Neutrophil (primary cell): ENCODE data around the gene CACNA1C.

Source experiments
- H3K27ac ChIP-seq: fragments of 200-600 bp; sonication (generic); 2 replicates; pipeline ENCODE4 v1.5.1; 2016; ENCODE audit warnings: mild to moderate bottlenecking, moderate library complexity
- H3K27me3 ChIP-seq: fragments of 200-600 bp; sonication (generic); 2 replicates; pipeline ENCODE4 v1.6.0; 2016; ENCODE audit warnings: mild to moderate bottlenecking
- H3K36me3 ChIP-seq: fragments of 200-600 bp; sonication (generic); 2 replicates; pipeline ENCODE4 v1.5.1; 2017
- H3K4me1 ChIP-seq, 2 experiments: fragments of 200-600 bp in 1 of 2; sonication (generic) in 1 of 2; 1 replicate in 1 of 2; 2 replicates in 1 of 2; pipeline versions ENCODE4 v1.5.1 to v1.6.1; 2013 to 2016; ENCODE audit warnings: low read depth in 1 of 2, low read length in 1 of 2, mild to moderate bottlenecking in 1 of 2, moderate library complexity in 1 of 2; ENCODE audit not compliant: control insufficient read depth in 1 of 2, insufficient read depth in 1 of 2
- H3K4me3 ChIP-seq, 2 experiments: fragments of 200-600 bp in 1 of 2; sonication (generic) in 1 of 2; 1 replicate in 1 of 2; 2 replicates in 1 of 2; pipeline ENCODE4 v1.5.1; 2013 to 2016; ENCODE audit warnings: low read depth in 1 of 2, low read length in 1 of 2, mild to moderate bottlenecking in 1 of 2, moderate library complexity in 1 of 2
- H3K9me3 ChIP-seq: fragments of 200-600 bp; sonication (generic); 2 replicates; pipeline ENCODE4 v1.5.1; 2016
- CTCF ChIP-seq: fragments of 200-600 bp; sonication (generic); IDR thresholded peaks from 2 replicates; pipeline ENCODE4 v1.5.1; 2016; ENCODE audit warnings: antibody characterized with exemption

CACNA1C gene

GRCh38 chr12:2052826-2053678 is at the start of gene CACNA1C:
Gene CACNA1C (plus strand): TSS chr12:2052987. CDS start chr12:2053563, 576 bp downstream.
- Histone ChIP-seq H3K4me1 (peaks cover 5 to 9% of the 10 kb centered on the region in 2 experiments), H3K36me3 (no peaks in the 10 kb centered on the region), H3K4me3 (no peak within 1 kb of the TSS), H3K9me3 (no peaks in the 10 kb centered on the region), H3K27me3 (peaks cover 97% of the 10 kb centered on the region), H3K27ac (no peak within 1 kb of the TSS)
- TF ChIP-seq CTCF = no peak

DNA sequence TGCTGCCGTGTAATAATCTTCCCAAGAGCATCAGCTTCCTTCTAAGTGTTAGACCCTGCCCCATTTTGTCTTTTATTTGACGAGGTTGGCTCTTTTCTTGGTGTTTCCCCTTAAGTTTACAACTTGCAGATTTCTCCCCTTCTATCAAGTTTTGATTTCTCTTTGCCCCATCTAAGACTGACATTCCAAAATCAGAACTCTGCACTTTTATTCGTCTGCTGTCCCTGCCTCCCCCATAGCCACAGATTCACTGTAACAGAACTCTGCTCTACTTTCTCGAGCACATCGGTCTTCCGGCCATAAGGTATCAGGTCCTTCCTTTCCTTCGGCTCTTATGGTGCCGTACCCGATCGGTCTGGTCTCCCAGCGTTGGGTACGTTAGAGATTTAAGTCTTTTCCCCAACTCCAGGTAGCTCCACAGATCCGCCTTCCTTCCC is 49.1 kb upstream of the CACNA1C start:
- no peak for TF ChIP-seq CTCF
- peaks cover 2% of the 10 kb centered on the region for H3K27me3 ChIP-seq
- H3K4me3 ChIP-seq = peak overlapping the region; percentile 70 to 74
- no peaks in the 10 kb centered on the region for H3K36me3 ChIP-seq
- no peaks in the 10 kb centered on the region for H3K9me3 ChIP-seq
- peak overlapping the region; percentile 52 for H3K27ac ChIP-seq
- H3K4me1 ChIP-seq = peaks cover 5 to 11% of the 10 kb centered on the region in 2 experiments

DNA sequence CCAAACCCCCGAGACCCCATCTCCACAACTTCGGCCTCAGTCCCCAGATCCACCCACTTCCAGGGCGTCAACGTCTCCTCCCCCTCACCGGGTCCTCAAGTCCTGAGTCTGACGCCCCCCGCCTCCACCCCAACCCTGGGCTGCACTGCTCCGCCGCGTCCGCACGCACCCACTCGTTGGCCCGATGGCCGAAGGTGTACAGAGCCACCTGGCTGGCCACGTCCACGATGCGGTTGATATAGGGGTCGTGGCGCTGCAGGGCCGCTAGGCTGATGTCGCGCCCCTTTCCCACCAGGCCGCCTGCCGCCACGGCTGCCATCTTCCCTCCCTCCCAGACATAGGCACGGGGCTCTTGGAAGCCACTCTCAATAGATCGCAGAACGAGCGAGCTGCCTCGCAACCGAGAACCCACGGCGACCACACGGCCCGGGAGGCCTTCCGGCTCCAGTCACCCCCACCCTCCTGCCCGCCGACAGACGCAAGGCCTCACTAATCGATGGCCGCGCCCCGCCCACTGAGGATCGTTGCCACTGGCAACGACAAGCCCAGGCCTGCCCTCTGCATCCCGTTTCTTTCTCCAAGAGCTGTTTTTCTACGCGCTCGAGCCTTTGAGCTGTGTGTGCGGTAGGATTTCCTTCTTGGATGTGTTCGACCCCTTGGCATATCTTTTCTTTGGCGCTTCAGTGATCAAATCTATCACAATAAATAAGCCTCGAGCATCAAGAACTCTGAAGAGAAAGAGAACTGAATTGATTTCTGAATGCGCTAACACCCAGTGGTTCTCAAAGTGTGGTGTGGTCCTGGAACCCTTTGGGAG is 48.5 kb upstream of the CACNA1C start, which contains the start of gene DCP1B:
Gene DCP1B, minus strand, starts transcription at position 345 of the 817 bp plus-strand sequence. Its CDS starts 26 bp downstream, at position 319.
- H3K4me3 ChIP-seq = peak within 1 kb of the TSS; percentile 70 to 74
- H3K4me1 ChIP-seq = peaks cover 5 to 11% of the 10 kb centered on the region in 2 experiments
- peaks cover 8% of the 10 kb centered on the region for H3K27me3 ChIP-seq
- peak within 1 kb of the TSS; percentile 52 for H3K27ac ChIP-seq
- no peak for TF ChIP-seq CTCF
- no peaks in the 10 kb centered on the region for H3K9me3 ChIP-seq
- H3K36me3 ChIP-seq = no peaks in the 10 kb centered on the region

DNA sequence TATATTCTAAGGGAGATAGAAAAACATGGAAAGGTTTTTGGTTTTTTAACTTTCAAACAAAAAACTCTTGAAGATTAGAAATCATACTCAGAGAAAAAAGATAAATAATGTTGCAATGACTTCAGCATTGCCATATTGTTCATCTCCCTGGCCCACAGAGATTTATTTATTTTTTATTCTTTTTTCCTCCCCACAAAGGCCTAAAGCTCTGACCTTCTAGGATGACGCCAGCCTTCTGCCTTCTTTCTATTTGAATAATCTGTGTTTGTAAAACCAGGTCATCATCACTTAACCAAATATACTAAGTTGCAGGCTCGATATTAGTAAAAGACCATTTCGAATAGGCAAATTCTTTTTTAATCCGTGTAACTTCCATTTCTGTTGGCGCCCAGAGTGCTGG is 44.1 kb upstream of the CACNA1C start:
- Histone ChIP-seq H3K4me3 (no peak overlapping the region), H3K36me3 (no peaks in the 10 kb centered on the region), H3K27ac (no peak overlapping the region), H3K4me1 (peaks cover 2% of the 10 kb centered on the region in 2 experiments), H3K9me3 (no peaks in the 10 kb centered on the region), H3K27me3 (peaks cover 18% of the 10 kb centered on the region)
- TF ChIP-seq CTCF = no peak

DNA sequence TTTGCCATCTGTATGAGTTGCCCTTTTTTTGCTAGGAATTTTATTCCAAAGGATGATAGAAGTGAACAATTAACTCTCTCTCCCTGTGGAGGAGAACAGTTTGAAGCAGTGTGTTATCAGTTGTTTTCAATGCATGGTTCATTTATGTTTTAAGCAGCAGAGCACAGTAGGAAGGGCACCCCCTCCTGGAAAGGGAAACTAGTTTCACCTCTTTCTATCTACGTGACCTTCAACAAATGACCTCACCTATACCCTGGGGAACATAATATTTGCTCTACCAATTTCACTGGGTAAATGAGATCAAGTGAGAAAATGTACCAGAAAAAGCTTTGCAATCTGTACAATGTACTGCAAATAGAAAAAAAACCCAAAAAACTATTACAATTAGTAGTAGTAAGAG is 43.2 kb upstream of the CACNA1C start:
- H3K36me3 ChIP-seq = no peaks in the 10 kb centered on the region
- H3K9me3 ChIP-seq = no peaks in the 10 kb centered on the region
- no peak for TF ChIP-seq CTCF
- H3K4me1 ChIP-seq = no peaks in the 10 kb centered on the region
- H3K27me3 ChIP-seq = peaks cover 18% of the 10 kb centered on the region
- no peak overlapping the region for H3K4me3 ChIP-seq
- H3K27ac ChIP-seq = no peak overlapping the region
